ENCODE results near the gene KLK14.

DNA sequence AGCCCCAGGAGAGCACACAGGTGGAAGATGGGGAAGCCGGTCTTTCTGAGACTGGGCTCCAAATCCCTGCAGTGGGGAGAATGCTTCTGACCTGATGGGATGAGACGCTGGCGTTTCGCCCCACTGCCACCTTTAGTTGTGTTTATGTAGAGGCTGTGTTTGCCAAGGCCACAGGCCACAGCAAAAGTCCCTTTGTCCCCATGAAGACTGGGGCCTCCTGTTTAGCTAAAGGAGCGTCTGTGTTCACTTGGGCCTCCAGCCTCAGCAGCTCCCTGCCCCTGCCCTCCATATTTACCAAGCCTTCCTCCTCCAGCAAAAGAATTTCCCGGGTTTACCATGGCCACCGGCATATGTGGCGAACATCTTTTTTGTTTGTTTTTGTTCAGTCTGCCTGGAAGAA is 10.4 kb upstream of the KLK14 start:
- TF ChIP-seq, protein P1, sequence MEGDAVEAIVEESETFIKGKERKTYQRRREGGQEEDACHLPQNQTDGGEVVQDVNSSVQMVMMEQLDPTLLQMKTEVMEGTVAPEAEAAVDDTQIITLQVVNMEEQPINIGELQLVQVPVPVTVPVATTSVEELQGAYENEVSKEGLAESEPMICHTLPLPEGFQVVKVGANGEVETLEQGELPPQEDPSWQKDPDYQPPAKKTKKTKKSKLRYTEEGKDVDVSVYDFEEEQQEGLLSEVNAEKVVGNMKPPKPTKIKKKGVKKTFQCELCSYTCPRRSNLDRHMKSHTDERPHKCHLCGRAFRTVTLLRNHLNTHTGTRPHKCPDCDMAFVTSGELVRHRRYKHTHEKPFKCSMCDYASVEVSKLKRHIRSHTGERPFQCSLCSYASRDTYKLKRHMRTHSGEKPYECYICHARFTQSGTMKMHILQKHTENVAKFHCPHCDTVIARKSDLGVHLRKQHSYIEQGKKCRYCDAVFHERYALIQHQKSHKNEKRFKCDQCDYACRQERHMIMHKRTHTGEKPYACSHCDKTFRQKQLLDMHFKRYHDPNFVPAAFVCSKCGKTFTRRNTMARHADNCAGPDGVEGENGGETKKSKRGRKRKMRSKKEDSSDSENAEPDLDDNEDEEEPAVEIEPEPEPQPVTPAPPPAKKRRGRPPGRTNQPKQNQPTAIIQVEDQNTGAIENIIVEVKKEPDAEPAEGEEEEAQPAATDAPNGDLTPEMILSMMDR (conservative IDR thresholded peaks at IDR 0.05; ENCODE audit: low read length): no peak
- TF ChIP-seq EZH2phosphoT487 (IDR thresholded peaks at IDR 0.05; ENCODE audit: borderline replicate concordance, low read depth, low read length): no peak

All from OCI-LY7 (cell line).